Stimulated activated CD4-positive, alpha-beta T cell treated with anti-CD3 and anti-CD28 coated beads, Interleukin-2, amount 100 ng/mL, for 4 hours (primary cell): ENCODE results near the gene CDKN2B-AS1.
A peak's percentile ranks its signal among the peaks of the same experiment; 100 is the strongest.
"Not testable (repeated sequence)": the region's sequence is repeated elsewhere in the genome, so short reads cannot be mapped to it uniquely, and the experiment has no call there.

Experiments
- DNase-seq: peaks from one replicate; pipeline ENCODE4 v3.0.0-alpha.2; 2020; ENCODE audit warnings: low read depth

Gene CDKN2B-AS1

GRCh38 chr9:22043928-22044327 is 49.3 kb downstream of the CDKN2B-AS1 start:
- no peak for DNase-seq

- DNase-seq: no peak
Measured at GRCh38 chr9:22044583-22044982, 50.0 kb downstream of the CDKN2B-AS1 start.

GRCh38 chr9:22045423-22045822 is 50.8 kb downstream of the CDKN2B-AS1 start:
- no peak for DNase-seq

- no peak for DNase-seq
Measured at GRCh38 chr9:22046243-22046885, 51.8 kb downstream of the CDKN2B-AS1 start.

GRCh38 chr9:22047596-22047995 is 53.0 kb downstream of the CDKN2B-AS1 start:
- DNase-seq: no peak

GRCh38 chr9:22049411-22049810 is 54.8 kb downstream of the CDKN2B-AS1 start:
- no peak for DNase-seq

GRCh38 chr9:22050924-22051323 is 56.3 kb downstream of the CDKN2B-AS1 start:
- no peak for DNase-seq

- DNase-seq: peak; percentile 17
Measured at GRCh38 chr9:22052376-22052945, 57.9 kb downstream of the CDKN2B-AS1 start.

- no peak for DNase-seq
Measured at GRCh38 chr9:22053178-22053577, 58.6 kb downstream of the CDKN2B-AS1 start.

- no peak for DNase-seq
Measured at GRCh38 chr9:22054076-22054475, 59.5 kb downstream of the CDKN2B-AS1 start.

- no peak for DNase-seq
Measured at GRCh38 chr9:22054529-22054928, 59.9 kb downstream of the CDKN2B-AS1 start.

- no peak for DNase-seq
Measured at GRCh38 chr9:22055090-22055489, 60.5 kb downstream of the CDKN2B-AS1 start.

GRCh38 chr9:22056402-22056801 is 61.8 kb downstream of the CDKN2B-AS1 start:
- DNase-seq: no peak

- DNase-seq: not testable (repeated sequence)
Measured at GRCh38 chr9:22057972-22058371, 63.4 kb downstream of the CDKN2B-AS1 start.

GRCh38 chr9:22060831-22061383 is 66.3 kb downstream of the CDKN2B-AS1 start:
- DNase-seq: no peak

GRCh38 chr9:22064957-22065356 is 70.4 kb downstream of the CDKN2B-AS1 start:
- no peak for DNase-seq

- DNase-seq: no peak
Measured at GRCh38 chr9:22065431-22066200, 71.0 kb downstream of the CDKN2B-AS1 start.

- DNase-seq: no peak
Measured at GRCh38 chr9:22067196-22067595, 72.6 kb downstream of the CDKN2B-AS1 start.

- no peak for DNase-seq
Measured at GRCh38 chr9:22068369-22068768, 73.8 kb downstream of the CDKN2B-AS1 start.

GRCh38 chr9:22073349-22073748 is 78.8 kb downstream of the CDKN2B-AS1 start:
- no peak for DNase-seq

GRCh38 chr9:22078081-22078480 is 83.5 kb downstream of the CDKN2B-AS1 start:
- DNase-seq: no peak

- peak; percentile 34 for DNase-seq
Measured at GRCh38 chr9:22079873-22080341, 85.3 kb downstream of the CDKN2B-AS1 start.
